ENCODE results near the gene RPL37A.

- TF ChIP-seq TAF1 (IDR thresholded peaks at IDR 0.05; ENCODE audit: borderline replicate concordance, low read depth, low read length) (no peak), POLR2A (IDR thresholded peaks at IDR 0.05; ENCODE audit: low read depth, low read length) (no peak)
Measured at GRCh38 chr2:216464104-216464720, 34.4 kb upstream of the RPL37A start.
